PC-3 (cell line): ENCODE data around the gene CHODL. TPM values are rescaled to one million over a fixed set of nuclear protein-coding genes. Genes with fewer than 3 reads are reported as not detected.

ENCODE experiments used
- ATAC-seq: fragments of 200-7000 bp; cut with Tn5 transposase; 2 replicates; pipeline ENCODE4 v1.9.1; 2020; ENCODE audit warnings: mild to moderate bottlenecking, moderate library complexity
- BruUV-seq: library from RNA; stranded (reverse); fragments of 400-500 nt; replicated peaks from 2 replicates; lab custom pipeline; 2021; lab: Mats Ljungman, UMichigan
- CTCF ChIA-PET: fragments of 300-600 bp; sonication (Branson Sonifier 250); formaldehyde crosslinking; loops from one replicate; lab custom pipeline; 2022; ENCODE audit warnings: antibody characterized with exemption; lab: Charles Lee
- POLR2A ChIA-PET: fragments of 300-600 bp; sonication (Branson Sonifier 250); formaldehyde crosslinking; loops from one replicate; lab custom pipeline; 2022; ENCODE audit warnings: antibody characterized with exemption; ENCODE audit not compliant: unreplicated experiment; lab: Charles Lee
- DNase-seq: peaks from one replicate; pipeline ENCODE4 v3.0.0-alpha.2; 2015
- H2AFZ ChIP-seq: fragments of 300-600 bp; sonication (generic); 2 replicates; pipeline ENCODE4 v1.6.0; 2016; ENCODE audit warnings: antibody characterized with exemption, low read length
- H3F3A ChIP-seq: fragments of 300-600 bp; sonication (generic); one replicate; pipeline ENCODE4 v1.6.0; 2017; ENCODE audit warnings: antibody characterized with exemption, low read length, control low read depth, mild to moderate bottlenecking; ENCODE audit not compliant: unreplicated experiment
- H3K27ac ChIP-seq: fragments of 300-600 bp; sonication (generic); 2 replicates; pipeline ENCODE4 v1.5.1; 2016; ENCODE audit warnings: mild to moderate bottlenecking, low read length
- H3K27me3 ChIP-seq: fragments of 300-600 bp; sonication (generic); 2 replicates; pipeline ENCODE4 v1.6.1; 2016; ENCODE audit warnings: low read length, mixed read lengths
- H3K36me3 ChIP-seq: fragments of 300-600 bp; sonication (generic); 2 replicates; pipeline ENCODE4 v1.6.1; 2016; ENCODE audit warnings: low read depth, mixed run types, low read length, mixed read lengths
- H3K4me1 ChIP-seq: fragments of 300-600 bp; sonication (generic); 2 replicates; pipeline ENCODE4 v1.5.1; 2016; ENCODE audit warnings: low read length; ENCODE audit not compliant: insufficient read depth
- H3K4me2 ChIP-seq: fragments of 300-600 bp; sonication (generic); 2 replicates; pipeline ENCODE4 v1.6.0; 2016; ENCODE audit warnings: low read length
- H3K4me3 ChIP-seq: fragments of 300-600 bp; sonication (generic); 2 replicates; pipeline ENCODE4 v1.5.1; 2016; ENCODE audit warnings: mild to moderate bottlenecking, low read length, mixed read lengths
- H3K79me2 ChIP-seq: fragments of 300-600 bp; sonication (generic); 2 replicates; pipeline ENCODE4 v1.6.1; 2017; ENCODE audit warnings: low read length, mixed read lengths
- H3K9ac ChIP-seq: fragments of 300-600 bp; sonication (generic); 2 replicates; pipeline ENCODE4 v1.6.0; 2016; ENCODE audit warnings: mild to moderate bottlenecking, low read length
- H3K9me2 ChIP-seq: fragments of 300-600 bp; sonication (generic); replicated peaks from 2 replicates; pipeline ENCODE4 v1.6.1; 2016; ENCODE audit warnings: mixed run types, low read length, mixed read lengths
- H3K9me3 ChIP-seq: fragments of 300-600 bp; sonication (generic); 2 replicates; pipeline ENCODE4 v1.6.1; 2016; ENCODE audit warnings: low read length, mixed read lengths
- H4K20me1 ChIP-seq: fragments of 300-600 bp; sonication (generic); 2 replicates; pipeline ENCODE4 v1.6.1; 2016; ENCODE audit warnings: low read length, mixed read lengths
- EZH2 ChIP-seq: fragments of 300-600 bp; sonication (generic); IDR thresholded peaks from one replicate; pipeline ENCODE4 v1.6.1; 2017; ENCODE audit warnings: antibody characterized with exemption, mild to moderate bottlenecking, low read length; ENCODE audit not compliant: unreplicated experiment
- EZH2phosphoT487 ChIP-seq: fragments of 300-600 bp; sonication (generic); IDR thresholded peaks from 2 replicates; pipeline ENCODE4 v1.6.1; 2018; ENCODE audit warnings: mild to moderate bottlenecking, antibody characterized with exemption, low read length, borderline replicate concordance
- intact Hi-C: fragments of 100-400 bp; cut with micrococcal nuclease; formaldehyde crosslinking; loops from 2 replicates; pipeline ENCODE4 v1.9.0; 2023
- total RNA-seq: library from RNA; depleted of rRNA; stranded (reverse); fragments of >200 nt; gene quantifications from 2 replicates; pipeline ENCODE4 v1.2.3, GENCODE V29; 2014
- TF ChIP-seq, protein P1 (sequence below): fragments of 300-600 bp; sonication (generic); conservative IDR thresholded peaks from 2 replicates; pipeline ENCODE4 v1.5.1; 2017; ENCODE audit warnings: antibody characterized with exemption, low read depth, mild to moderate bottlenecking, low read length

The CHODL gene
- total RNA-seq, 1 experiment from 2014 or later = not detected

DNA sequence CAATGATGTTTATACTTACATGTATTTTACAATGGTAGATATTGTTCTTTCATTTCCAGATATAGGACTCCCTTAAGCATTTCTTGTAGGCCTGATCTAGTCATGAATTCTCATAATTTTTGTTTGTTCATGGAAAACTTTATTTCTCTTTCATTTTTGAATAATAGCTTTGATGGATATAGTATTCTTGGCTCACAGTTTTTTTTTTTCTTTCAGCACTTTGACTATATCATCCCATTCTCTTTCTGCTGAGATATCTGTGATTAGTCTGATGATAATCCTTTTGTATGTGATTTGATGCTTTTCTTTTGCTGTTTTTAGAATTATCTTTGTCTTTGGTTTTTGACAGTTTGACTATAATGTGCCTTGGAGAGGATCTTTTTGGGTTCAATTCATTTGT, 24.1 kb upstream of the CHODL start:
- intact Hi-C loops = no loop called here
- no peak overlapping the region for H2AFZ ChIP-seq
- ATAC-seq = no peak
- BruUV-seq = no TSS peak
- no peaks in the 10 kb centered on the region for H3K4me1 ChIP-seq
- H3K27me3 ChIP-seq = no peaks in the 10 kb centered on the region
- no peak overlapping the region for H3K27ac ChIP-seq
- no peaks in the 10 kb centered on the region for H3K36me3 ChIP-seq
- H4K20me1 ChIP-seq = no peaks in the 10 kb centered on the region
- H3K9me3 ChIP-seq = peaks cover 23% of the 10 kb centered on the region; the same call in 1 of the 2 replicates
- POLR2A ChIA-PET = no interaction called here
- H3K4me2 ChIP-seq = no peak overlapping the region
- no peaks in the 10 kb centered on the region for H3K79me2 ChIP-seq
- CTCF ChIA-PET = no interaction called here
- H3K9ac ChIP-seq = no peak overlapping the region
- no peak for DNase-seq
- no peak overlapping the region for H3K4me3 ChIP-seq
- H3F3A ChIP-seq = no peaks in the 10 kb centered on the region
- TF ChIP-seq, protein P1, sequence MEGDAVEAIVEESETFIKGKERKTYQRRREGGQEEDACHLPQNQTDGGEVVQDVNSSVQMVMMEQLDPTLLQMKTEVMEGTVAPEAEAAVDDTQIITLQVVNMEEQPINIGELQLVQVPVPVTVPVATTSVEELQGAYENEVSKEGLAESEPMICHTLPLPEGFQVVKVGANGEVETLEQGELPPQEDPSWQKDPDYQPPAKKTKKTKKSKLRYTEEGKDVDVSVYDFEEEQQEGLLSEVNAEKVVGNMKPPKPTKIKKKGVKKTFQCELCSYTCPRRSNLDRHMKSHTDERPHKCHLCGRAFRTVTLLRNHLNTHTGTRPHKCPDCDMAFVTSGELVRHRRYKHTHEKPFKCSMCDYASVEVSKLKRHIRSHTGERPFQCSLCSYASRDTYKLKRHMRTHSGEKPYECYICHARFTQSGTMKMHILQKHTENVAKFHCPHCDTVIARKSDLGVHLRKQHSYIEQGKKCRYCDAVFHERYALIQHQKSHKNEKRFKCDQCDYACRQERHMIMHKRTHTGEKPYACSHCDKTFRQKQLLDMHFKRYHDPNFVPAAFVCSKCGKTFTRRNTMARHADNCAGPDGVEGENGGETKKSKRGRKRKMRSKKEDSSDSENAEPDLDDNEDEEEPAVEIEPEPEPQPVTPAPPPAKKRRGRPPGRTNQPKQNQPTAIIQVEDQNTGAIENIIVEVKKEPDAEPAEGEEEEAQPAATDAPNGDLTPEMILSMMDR = no peak
- TF ChIP-seq EZH2phosphoT487 = no peak
- TF ChIP-seq EZH2 = no peak
- no peaks in the 10 kb centered on the region for H3K9me2 ChIP-seq

GRCh38 chr21:18222346-18222745, 22.3 kb upstream of the CHODL start:
- Histone ChIP-seq H3K4me3 (no peak overlapping the region), H3K79me2 (no peaks in the 10 kb centered on the region), H2AFZ (no peak overlapping the region), H3K9me3 (peaks cover 23% of the 10 kb centered on the region; the same call in 1 of the 2 replicates), H3K27me3 (no peaks in the 10 kb centered on the region), H3K9ac (no peak overlapping the region), H3K4me2 (no peak overlapping the region), H3F3A (no peaks in the 10 kb centered on the region), H4K20me1 (no peaks in the 10 kb centered on the region), H3K4me1 (no peaks in the 10 kb centered on the region), H3K27ac (no peak overlapping the region), H3K36me3 (no peaks in the 10 kb centered on the region), H3K9me2 (no peaks in the 10 kb centered on the region)
- TF ChIP-seq EZH2 (no peak), EZH2phosphoT487 (no peak)
- TF ChIP-seq, protein P1 = no peak
- ChIA-PET POLR2A (no interaction called here), CTCF (no interaction called here)
- ATAC-seq (no peak), DNase-seq (no peak)
- BruUV-seq = no TSS peak
- intact Hi-C loops = no loop called here

DNA sequence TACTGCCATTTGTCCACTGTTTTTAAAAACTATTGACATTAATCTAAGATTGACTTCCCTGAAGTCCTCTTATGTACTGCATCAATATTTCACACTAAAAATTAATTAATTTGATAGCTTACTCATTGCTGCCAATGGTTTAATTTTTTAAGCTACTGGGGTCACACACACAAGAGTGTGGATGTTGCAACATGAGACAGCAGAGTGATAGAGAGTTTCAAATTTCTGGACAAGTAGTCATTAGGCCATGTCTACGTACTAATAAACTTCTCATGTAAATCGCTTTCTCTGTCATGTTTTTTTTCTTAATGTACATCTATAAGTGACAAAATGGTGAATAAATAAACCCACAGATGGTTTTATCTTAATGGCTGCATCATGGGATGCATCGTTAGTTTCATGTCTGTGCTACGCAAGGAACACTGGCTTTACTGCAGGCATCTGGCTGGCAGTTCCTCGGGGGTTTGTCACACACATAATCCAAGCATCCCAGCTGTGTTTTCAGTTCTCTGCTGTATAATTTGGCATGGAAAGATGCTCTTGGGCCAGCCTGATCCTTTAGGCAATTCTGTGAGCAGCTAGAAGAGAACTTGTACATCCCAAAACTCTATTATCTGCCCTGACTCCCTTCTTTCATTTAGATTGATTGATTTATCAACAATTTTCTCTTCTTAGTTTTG, 16.4 kb upstream of the CHODL start:
- POLR2A ChIA-PET = no interaction called here

More for the DNA sequence above, 16.4 kb upstream of the CHODL start:
- Histone ChIP-seq H3K9me2 (no peaks in the 10 kb centered on the region), H4K20me1 (no peaks in the 10 kb centered on the region), H3K4me1 (no peaks in the 10 kb centered on the region), H3K4me3 (no peak overlapping the region), H3K4me2 (no peak overlapping the region), H3F3A (no peaks in the 10 kb centered on the region), H3K9me3 (no peaks in the 10 kb centered on the region), H3K27ac (no peak overlapping the region), H3K27me3 (no peaks in the 10 kb centered on the region), H3K79me2 (no peaks in the 10 kb centered on the region), H3K36me3 (no peaks in the 10 kb centered on the region), H3K9ac (no peak overlapping the region), H2AFZ (no peak overlapping the region)
- BruUV-seq = no TSS peak
- CTCF ChIA-PET = no interaction called here
- intact Hi-C loops = no loop called here
- TF ChIP-seq EZH2 (no peak), EZH2phosphoT487 (no peak)
- TF ChIP-seq, protein P1 = no peak
- DNase-seq (no peak), ATAC-seq (no peak)
